GM18499 (cell line): ENCODE results near the gene ZBED4.

Experiments used
- ATAC-seq: cut with Tn5 transposase; IDR thresholded peaks from one replicate; pipeline ENCODE4 v1.9.1; 2021; ENCODE audit warnings: moderate number of reproducible peaks; ENCODE audit not compliant: insufficient read depth, unreplicated experiment

Gene ZBED4

GRCh38 chr22:49873228-49873940 lies 19.7 kb downstream of the ZBED4 start:
- no peak for ATAC-seq

- no peak for ATAC-seq
Observed at GRCh38 chr22:49877642-49878041, 24.0 kb downstream of the ZBED4 start.

GRCh38 chr22:49878206-49878605 lies 24.6 kb downstream of the ZBED4 start:
- no peak for ATAC-seq

- no peak for ATAC-seq
Observed at GRCh38 chr22:49879871-49880270, 26.2 kb downstream of the ZBED4 start.

GRCh38 chr22:49880281-49880680 lies 26.6 kb downstream of the ZBED4 start:
- ATAC-seq: no peak

- no peak for ATAC-seq
Observed at GRCh38 chr22:49881856-49882255, 28.2 kb downstream of the ZBED4 start.

GRCh38 chr22:49882519-49883293 lies 29.1 kb downstream of the ZBED4 start:
- ATAC-seq: no peak

GRCh38 chr22:49883294-49883640 lies 29.6 kb downstream of the ZBED4 start:
- no peak for ATAC-seq

GRCh38 chr22:49884075-49884474 lies 30.4 kb downstream of the ZBED4 start:
- ATAC-seq: no peak

- ATAC-seq: no peak
Observed at GRCh38 chr22:49884503-49885260, 31.0 kb downstream of the ZBED4 start.

- no peak for ATAC-seq
Observed at GRCh38 chr22:49885281-49885680, 31.6 kb downstream of the ZBED4 start.

- no peak for ATAC-seq
Observed at GRCh38 chr22:49885881-49886280, 32.2 kb downstream of the ZBED4 start.

- no peak for ATAC-seq
Observed at GRCh38 chr22:49886346-49887063, 32.9 kb downstream of the ZBED4 start.

GRCh38 chr22:49887064-49887451 lies 33.4 kb downstream of the ZBED4 start:
- no peak for ATAC-seq

- ATAC-seq: no peak
Observed at GRCh38 chr22:49887702-49888101, 34.1 kb downstream of the ZBED4 start.

- no peak for ATAC-seq
Observed at GRCh38 chr22:49889071-49889470, 35.4 kb downstream of the ZBED4 start.

GRCh38 chr22:49892226-49892899 lies 38.7 kb downstream of the ZBED4 start:
- ATAC-seq: no peak

- no peak for ATAC-seq
Observed at GRCh38 chr22:49893025-49893424, 39.4 kb downstream of the ZBED4 start.

- no peak for ATAC-seq
Observed at GRCh38 chr22:49894322-49895054, 40.8 kb downstream of the ZBED4 start.
